HepG2 (cell line): ENCODE results near the gene KDM5B. TPM values are rescaled to one million over a fixed set of nuclear protein-coding genes. Genes with fewer than 3 reads are reported as not detected.

ENCODE experiments used
- ATAC-seq: fragments of 200-7000 bp; cut with Tn5 transposase; 3 replicates; pipeline ENCODE4 v1.9.1; 2020; ENCODE audit warnings: mild to moderate bottlenecking, moderate library complexity
- BruUV-seq: library from RNA; stranded (reverse); fragments of 400-500 nt; replicated peaks from 2 replicates; lab custom pipeline; 2021; lab: Mats Ljungman, UMichigan
- CTCF ChIA-PET: fragments of 300-600 bp; formaldehyde crosslinking; extraction: SDS; loops from one replicate; lab custom pipeline; 2021; ENCODE audit warnings: low total read pairs, inconsistent platforms, low intra/inter-chr PET ratio; lab: Yijun Ruan, JAX
- POLR2A ChIA-PET: fragments of 350-600 bp; sonication (Branson Sonifier 250); formaldehyde crosslinking; loops from one replicate; lab custom pipeline; 2020; ENCODE audit warnings: antibody characterized with exemption, inconsistent platforms; lab: Yijun Ruan, JAX
- DNase-seq: peaks from one replicate; pipeline ENCODE4 v3.0.0-alpha.2; 2015; ENCODE audit warnings: low spot score
- FAIRE-seq: peaks from 3 replicates; lab custom pipeline; 2011; peaks lifted over from hg19 to GRCh38; lab: Jason Lieb, UNC
- H2AFZ ChIP-seq: one replicate; pipeline ENCODE4 v1.6.1; 2011; ENCODE audit warnings: low read length, inconsistent platforms
- H3K27ac ChIP-seq: fragments of 300-600 bp; 3 replicates; pipeline ENCODE4 v1.8.0; 2011; ENCODE audit warnings: mixed run types, mild to moderate bottlenecking, mixed read lengths, low read length, inconsistent platforms; ENCODE audit not compliant: insufficient read depth; ENCODE audit errors: extremely low read length
- H3K27me3 ChIP-seq, 2 experiments: fragments of 200-600 bp in 1 of 2; 2 replicates in 1 of 2; 3 replicates in 1 of 2; pipeline versions ENCODE4 v1.6.0 to v1.8.0; 2011; ENCODE audit warnings: low read length in 2 of 2, mild to moderate bottlenecking in 2 of 2, moderate library complexity in 2 of 2, inconsistent platforms in 1 of 2; ENCODE audit not compliant: insufficient read depth in 2 of 2, control insufficient read depth in 1 of 2
- H3K36me3 ChIP-seq, 2 experiments: fragments of 200-600 bp in 1 of 2; replicated peaks in 1 of 2; 2 replicates in 1 of 2; 3 replicates in 1 of 2; pipeline versions ENCODE4 v1.5.1 to v1.8.0; 2011; ENCODE audit warnings: low read length in 2 of 2, inconsistent platforms in 1 of 2; ENCODE audit not compliant: insufficient read depth in 2 of 2, control insufficient read depth in 1 of 2
- H3K4me1 ChIP-seq: 2 replicates; pipeline ENCODE4 v1.5.1; 2012; ENCODE audit warnings: low read length, inconsistent platforms; ENCODE audit not compliant: insufficient read depth
- H3K4me2 ChIP-seq: 2 replicates; pipeline ENCODE4 v1.6.0; 2011; ENCODE audit warnings: low read depth, low read length, inconsistent platforms
- H3K4me3 ChIP-seq, 3 experiments: fragments of 200-600 bp in 1 of 3; sonication (generic), shearing (Covaris generic) in 1 of 3; replicated peaks in 1 of 3; 2 replicates each; pipeline ENCODE4 v1.5.1; 2011 to 2016; ENCODE audit warnings: low read length in 3 of 3, inconsistent platforms in 2 of 3, low read depth in 2 of 3, mild to moderate bottlenecking in 2 of 3, control low read depth in 1 of 3, mixed read lengths in 1 of 3; ENCODE audit not compliant: insufficient read depth in 1 of 3
- H3K79me2 ChIP-seq: one replicate; pipeline ENCODE4 v1.6.1; 2011; ENCODE audit warnings: low read length, inconsistent platforms; ENCODE audit not compliant: insufficient read depth
- H3K9ac ChIP-seq: 2 replicates; pipeline ENCODE4 v1.6.0; 2011; ENCODE audit warnings: mild to moderate bottlenecking, low read depth, low read length, inconsistent platforms; ENCODE audit not compliant: insufficient read depth
- H3K9me3 ChIP-seq: 2 replicates; pipeline ENCODE4 v1.5.1; 2012; ENCODE audit warnings: mild to moderate bottlenecking, low read length
- H4K20me1 ChIP-seq: 2 replicates; pipeline ENCODE4 v1.6.0; 2011; ENCODE audit warnings: inconsistent platforms, mild to moderate bottlenecking, low read length, moderate library complexity; ENCODE audit not compliant: insufficient read depth
- ETV6 ChIP-seq: sonication (generic); formaldehyde crosslinking; conservative IDR thresholded peaks from 2 replicates; pipeline ENCODE4 v1.4.0; 2020; ENCODE audit warnings: missing genetic modification reagents
- HNRNPH1 ChIP-seq: fragments of 200-400 bp; formaldehyde crosslinking; optimal IDR thresholded peaks from 2 replicates; pipeline ENCODE3; 2017; ENCODE audit warnings: mild to moderate bottlenecking, low read depth, low read length
- HOXA3 ChIP-seq: sonication (generic); formaldehyde crosslinking; IDR thresholded peaks from 2 replicates; pipeline ENCODE4 v1.5.0; 2020; ENCODE audit warnings: missing genetic modification reagents
- KAT8 ChIP-seq: IDR thresholded peaks from 2 replicates; pipeline ENCODE4 v1.6.1; 2016; ENCODE audit warnings: missing genetic modification reagents, missing compliant biosample characterization
- KLF6 ChIP-seq: IDR thresholded peaks from 2 replicates; pipeline ENCODE4 v1.8.0; 2016; ENCODE audit warnings: missing biosample characterization, missing genetic modification reagents
- NFE2L2 ChIP-seq: fragments of 150-350 bp; IDR thresholded peaks from 2 replicates; pipeline ENCODE4 v1.6.1; 2014; ENCODE audit warnings: low read length
- RAD21 ChIP-seq: fragments of 450-650 bp; formaldehyde crosslinking; IDR thresholded peaks from 2 replicates; pipeline ENCODE4 v1.5.0; 2020; ENCODE audit warnings: mild to moderate bottlenecking
- SKI ChIP-seq: fragments of 450-650 bp; IDR thresholded peaks from one replicate; pipeline ENCODE4 v1.6.1; 2018; ENCODE audit warnings: mild to moderate bottlenecking; ENCODE audit not compliant: partially characterized antibody
- SMC3 ChIP-seq: IDR thresholded peaks from 2 replicates; pipeline ENCODE4 v1.6.1; 2011; ENCODE audit warnings: low read length, improper control_type of control experiment
- STAG1 ChIP-seq: sonication (generic); formaldehyde crosslinking; IDR thresholded peaks from 2 replicates; pipeline ENCODE4 v1.4.0; 2020; ENCODE audit warnings: missing genetic modification reagents
- ZBTB20 ChIP-seq: sonication (generic); formaldehyde crosslinking; IDR thresholded peaks from 2 replicates; pipeline ENCODE4 v1.8.1; 2023; ENCODE audit warnings: missing genetic modification reagents, low read depth, mild to moderate bottlenecking, borderline replicate concordance
- ZBTB38 ChIP-seq: sonication (generic); formaldehyde crosslinking; IDR thresholded peaks from 2 replicates; pipeline ENCODE4 v1.5.1; 2020; ENCODE audit warnings: mild to moderate bottlenecking, missing genetic modification reagents
- ZMYM4 ChIP-seq: sonication (generic); formaldehyde crosslinking; IDR thresholded peaks from 2 replicates; pipeline ENCODE4 v1.8.1; 2023; ENCODE audit warnings: mild to moderate bottlenecking, missing genetic modification reagents
- WGBS: methylation state at CpG from one replicate; pipeline ENCODE4 v1.1.6; 2017; ENCODE audit warnings: low lambda C conversion rate; 5-methylcytosine and 5-hydroxymethylcytosine counted together
- in situ Hi-C: cut with HindIII; loops from 2 replicates; pipeline ENCODE4 v1.10.0; 2017; ENCODE audit warnings: low pct_unique_long_range_greater_than_20kb; ENCODE audit not compliant: extremely low pct_ligation_motif_present
- intact Hi-C: fragments of 100-400 bp; cut with micrococcal nuclease; formaldehyde crosslinking; loops from one replicate; pipeline ENCODE4 v1.10.0; 2022; ENCODE audit not compliant: unreplicated experiment
- polyA plus RNA-seq, 8 experiments: library from polyadenylated mRNA; depleted of rRNA in 3 of 8; stranded (reverse) in 7 of 8; unstranded in 1 of 8; fragments of >200 nt; fragmentation: Illumina TruSeq in 4 of 8; extraction: Trizol in 4 of 8; gene quantifications; 2 replicates each; pipeline versions ENCODE4 v1.2.1 to v1.2.3, GENCODE V29; 2011 to 2016; ENCODE audit warnings: low read depth in 4 of 8, missing spikeins in 1 of 8, mixed read lengths in 1 of 8; ENCODE audit not compliant: insufficient read depth in 1 of 8
- total RNA-seq, 5 experiments: library from RNA; depleted of rRNA; stranded (reverse); fragments of >200 nt; fragmentation: Illumina TruSeq; extraction: Trizol; gene quantifications; 2 replicates each; pipeline ENCODE4 v1.2.3, GENCODE V29; 2016; ENCODE audit warnings: low read depth in 1 of 5
- TF ChIP-seq, protein P1 (sequence below): sonication (generic); formaldehyde crosslinking; IDR thresholded peaks from 2 replicates; pipeline ENCODE4 v1.4.0; 2020; ENCODE audit warnings: missing genetic modification reagents
- TF ChIP-seq, protein P2 (sequence below): sonication (generic); formaldehyde crosslinking; IDR thresholded peaks from 2 replicates; pipeline ENCODE4 v1.5.0; 2020; ENCODE audit warnings: mild to moderate bottlenecking, missing genetic modification reagents, moderate library complexity
- TF ChIP-seq, protein P3 (sequence below): sonication (generic); formaldehyde crosslinking; IDR thresholded peaks from 2 replicates; pipeline ENCODE4 v1.5.0; 2020; ENCODE audit warnings: mild to moderate bottlenecking, missing genetic modification reagents
- TF ChIP-seq, protein P4 (sequence below): sonication (generic); formaldehyde crosslinking; IDR thresholded peaks from 2 replicates; pipeline ENCODE4 v1.9.0; 2022; ENCODE audit warnings: low read depth, missing genetic modification reagents
- TF ChIP-seq, protein P5 (sequence below): IDR thresholded peaks from 2 replicates; pipeline ENCODE4 v1.6.1; 2016; ENCODE audit warnings: low read depth, borderline replicate concordance

KDM5B gene
- total and polyA plus RNA-seq, 2 of the 13 experiments (the other 11 are each of a cell fraction or from before 2014, with no cell fraction given) = 34.2 to 35.4 TPM

DNA sequence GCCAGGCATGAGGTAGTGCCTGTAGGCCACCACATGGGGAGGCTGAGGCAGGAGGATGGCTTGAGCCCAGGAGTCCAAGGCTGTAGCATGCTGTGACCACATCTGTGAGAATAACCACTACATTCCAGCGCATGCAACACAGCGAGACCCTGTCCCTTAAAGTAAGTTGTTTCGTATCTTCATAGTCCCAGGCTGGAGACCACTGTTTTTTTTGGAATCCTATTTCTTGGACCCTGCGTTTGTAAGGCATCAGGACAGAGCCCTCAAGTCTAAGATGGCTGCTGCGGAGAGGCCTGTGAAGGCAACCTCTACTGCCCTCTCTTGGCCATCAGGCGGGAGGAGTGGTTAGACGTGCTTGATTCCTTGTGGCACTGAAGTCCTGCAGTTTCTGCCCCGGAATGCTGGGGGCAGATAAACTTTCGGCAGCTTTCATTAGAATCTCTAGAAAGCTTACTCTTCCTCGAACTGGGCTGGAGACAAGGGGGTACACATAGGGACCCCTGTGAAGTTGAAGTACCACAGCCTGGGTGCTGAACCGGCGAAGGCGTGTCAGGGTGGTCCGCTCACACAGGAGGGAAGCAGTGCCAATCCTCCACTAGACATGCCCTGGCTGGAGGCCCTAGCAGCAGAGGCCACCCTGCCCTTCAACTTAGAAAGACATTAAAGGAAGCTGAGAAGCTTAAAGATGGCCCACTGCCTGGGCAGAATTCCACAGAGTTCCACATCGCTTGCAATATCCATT is 44.1 kb upstream of the KDM5B start:
- H2AFZ ChIP-seq = no peak overlapping the region
- intact Hi-C loops (no loop called here), in situ Hi-C loops (no loop called here)
- no peaks in the 10 kb centered on the region for H3K9me3 ChIP-seq
- peaks cover 49% of the 10 kb centered on the region for H3K4me1 ChIP-seq
- FAIRE-seq (peak; percentile 4), DNase-seq (peak; percentile 39), ATAC-seq (peak; percentile 43)
- no peak overlapping the region for H3K27ac ChIP-seq
- POLR2A ChIA-PET = interaction anchor here (1.3 to 1.5 kb wide), 2 partner anchors 11 to 36 kb away, joined by 3 read pairs; no protein-coding TSS in a partner anchor
- no TSS peak for BruUV-seq
- 80% methylated on average over 13 of the region's 15 CpGs for WGBS
- H3K79me2 ChIP-seq = no peaks in the 10 kb centered on the region
- CTCF ChIA-PET = no interaction called here
- H3K4me3 ChIP-seq = no peak overlapping the region
- H3K36me3 ChIP-seq = peaks cover 1 to 12% of the 10 kb centered on the region in 2 experiments; a peak in 2 of 5 replicates
- H3K4me2 ChIP-seq = no peak overlapping the region
- no peak overlapping the region for H3K9ac ChIP-seq
- no peaks in the 10 kb centered on the region for H3K27me3 ChIP-seq
- no peaks in the 10 kb centered on the region for H4K20me1 ChIP-seq
- TF ChIP-seq HOXA3 (CRISPR knock-in tag) (0 out of 2 replicates have a peak, but pooled peaks have one; percentile 24), KAT8 (CRISPR knock-in tag) (0 out of 2 replicates have a peak, but pooled peaks have one; percentile 30), RAD21 (peak; percentile 44; the same call in 1 of the 2 replicates), KLF6 (CRISPR knock-in tag) (no peak), HNRNPH1 (no peak), SMC3 (peak; percentile 36; the same call in 1 of the 2 replicates), NFE2L2 (no peak), ETV6 (no peak), SKI (no peak), ZBTB20 (CRISPR knock-in tag) (no peak), ZMYM4 (CRISPR knock-in tag) (peak; percentile 22; the same call in 1 of the 2 replicates), STAG1 (peak; percentile 59), ZBTB38 (peak; percentile 87)
- TF ChIP-seq, protein P1, sequence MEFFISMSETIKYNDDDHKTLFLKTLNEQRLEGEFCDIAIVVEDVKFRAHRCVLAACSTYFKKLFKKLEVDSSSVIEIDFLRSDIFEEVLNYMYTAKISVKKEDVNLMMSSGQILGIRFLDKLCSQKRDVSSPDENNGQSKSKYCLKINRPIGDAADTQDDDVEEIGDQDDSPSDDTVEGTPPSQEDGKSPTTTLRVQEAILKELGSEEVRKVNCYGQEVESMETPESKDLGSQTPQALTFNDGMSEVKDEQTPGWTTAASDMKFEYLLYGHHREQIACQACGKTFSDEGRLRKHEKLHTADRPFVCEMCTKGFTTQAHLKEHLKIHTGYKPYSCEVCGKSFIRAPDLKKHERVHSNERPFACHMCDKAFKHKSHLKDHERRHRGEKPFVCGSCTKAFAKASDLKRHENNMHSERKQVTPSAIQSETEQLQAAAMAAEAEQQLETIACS (CRISPR knock-in tag) = no peak
- TF ChIP-seq, protein P2, sequence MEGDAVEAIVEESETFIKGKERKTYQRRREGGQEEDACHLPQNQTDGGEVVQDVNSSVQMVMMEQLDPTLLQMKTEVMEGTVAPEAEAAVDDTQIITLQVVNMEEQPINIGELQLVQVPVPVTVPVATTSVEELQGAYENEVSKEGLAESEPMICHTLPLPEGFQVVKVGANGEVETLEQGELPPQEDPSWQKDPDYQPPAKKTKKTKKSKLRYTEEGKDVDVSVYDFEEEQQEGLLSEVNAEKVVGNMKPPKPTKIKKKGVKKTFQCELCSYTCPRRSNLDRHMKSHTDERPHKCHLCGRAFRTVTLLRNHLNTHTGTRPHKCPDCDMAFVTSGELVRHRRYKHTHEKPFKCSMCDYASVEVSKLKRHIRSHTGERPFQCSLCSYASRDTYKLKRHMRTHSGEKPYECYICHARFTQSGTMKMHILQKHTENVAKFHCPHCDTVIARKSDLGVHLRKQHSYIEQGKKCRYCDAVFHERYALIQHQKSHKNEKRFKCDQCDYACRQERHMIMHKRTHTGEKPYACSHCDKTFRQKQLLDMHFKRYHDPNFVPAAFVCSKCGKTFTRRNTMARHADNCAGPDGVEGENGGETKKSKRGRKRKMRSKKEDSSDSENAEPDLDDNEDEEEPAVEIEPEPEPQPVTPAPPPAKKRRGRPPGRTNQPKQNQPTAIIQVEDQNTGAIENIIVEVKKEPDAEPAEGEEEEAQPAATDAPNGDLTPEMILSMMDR (CRISPR knock-in tag) = peak; percentile 65
- TF ChIP-seq, protein P3, sequence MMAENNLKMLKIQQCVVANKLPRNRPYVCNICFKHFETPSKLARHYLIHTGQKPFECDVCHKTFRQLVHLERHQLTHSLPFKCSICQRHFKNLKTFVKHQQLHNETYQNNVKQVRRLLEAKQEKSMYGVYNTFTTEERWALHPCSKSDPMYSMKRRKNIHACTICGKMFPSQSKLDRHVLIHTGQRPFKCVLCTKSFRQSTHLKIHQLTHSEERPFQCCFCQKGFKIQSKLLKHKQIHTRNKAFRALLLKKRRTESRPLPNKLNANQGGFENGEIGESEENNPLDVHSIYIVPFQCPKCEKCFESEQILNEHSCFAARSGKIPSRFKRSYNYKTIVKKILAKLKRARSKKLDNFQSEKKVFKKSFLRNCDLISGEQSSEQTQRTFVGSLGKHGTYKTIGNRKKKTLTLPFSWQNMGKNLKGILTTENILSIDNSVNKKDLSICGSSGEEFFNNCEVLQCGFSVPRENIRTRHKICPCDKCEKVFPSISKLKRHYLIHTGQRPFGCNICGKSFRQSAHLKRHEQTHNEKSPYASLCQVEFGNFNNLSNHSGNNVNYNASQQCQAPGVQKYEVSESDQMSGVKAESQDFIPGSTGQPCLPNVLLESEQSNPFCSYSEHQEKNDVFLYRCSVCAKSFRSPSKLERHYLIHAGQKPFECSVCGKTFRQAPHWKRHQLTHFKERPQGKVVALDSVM (CRISPR knock-in tag) = peak; percentile 82
- TF ChIP-seq, protein P4, sequence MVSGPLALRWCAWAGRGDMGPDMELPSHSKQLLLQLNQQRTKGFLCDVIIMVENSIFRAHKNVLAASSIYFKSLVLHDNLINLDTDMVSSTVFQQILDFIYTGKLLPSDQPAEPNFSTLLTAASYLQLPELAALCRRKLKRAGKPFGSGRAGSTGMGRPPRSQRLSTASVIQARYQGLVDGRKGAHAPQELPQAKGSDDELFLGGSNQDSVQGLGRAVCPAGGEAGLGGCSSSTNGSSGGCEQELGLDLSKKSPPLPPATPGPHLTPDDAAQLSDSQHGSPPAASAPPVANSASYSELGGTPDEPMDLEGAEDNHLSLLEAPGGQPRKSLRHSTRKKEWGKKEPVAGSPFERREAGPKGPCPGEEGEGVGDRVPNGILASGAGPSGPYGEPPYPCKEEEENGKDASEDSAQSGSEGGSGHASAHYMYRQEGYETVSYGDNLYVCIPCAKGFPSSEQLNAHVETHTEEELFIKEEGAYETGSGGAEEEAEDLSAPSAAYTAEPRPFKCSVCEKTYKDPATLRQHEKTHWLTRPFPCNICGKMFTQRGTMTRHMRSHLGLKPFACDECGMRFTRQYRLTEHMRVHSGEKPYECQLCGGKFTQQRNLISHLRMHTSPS (CRISPR knock-in tag) = no peak
- TF ChIP-seq, protein P5, sequence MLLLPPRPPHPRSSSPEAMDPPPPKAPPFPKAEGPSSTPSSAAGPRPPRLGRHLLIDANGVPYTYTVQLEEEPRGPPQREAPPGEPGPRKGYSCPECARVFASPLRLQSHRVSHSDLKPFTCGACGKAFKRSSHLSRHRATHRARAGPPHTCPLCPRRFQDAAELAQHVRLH (CRISPR knock-in tag) = no peak
